Kidney (tissue), 14 donors: ENCODE data around the gene ZNF521. TPM values are rescaled to one million over a fixed set of nuclear protein-coding genes. Genes with fewer than 3 reads are reported as not detected.

Source experiments
- DNase-seq, 5 donors: peaks; one replicate each; pipeline ENCODE4 v3.0.0-alpha.2; 2013 to 2020
- FAIRE-seq: peaks from 2 replicates; lab custom pipeline; 2012; peaks lifted over from hg19 to GRCh38; lab: Jason Lieb, UNC
- H3K27ac ChIP-seq, 2 donors: one replicate each; pipeline ENCODE4 v1.7.0; 2013; ENCODE audit warnings: low read depth in 2 of 2, low read length in 2 of 2, inconsistent platforms in 1 of 2
- H3K27me3 ChIP-seq: one replicate; pipeline ENCODE4 v1.7.1; 2013; ENCODE audit warnings: low read length, inconsistent platforms; ENCODE audit not compliant: control insufficient read depth, insufficient read depth
- H3K36me3 ChIP-seq, 3 donors: one replicate each; pipeline versions ENCODE4 v1.7.0 to v1.7.1; 2013; ENCODE audit warnings: low read length in 3 of 3, control low read depth in 1 of 3, inconsistent platforms in 1 of 3; ENCODE audit not compliant: insufficient read depth in 3 of 3, control insufficient read depth in 2 of 3
- H3K4me1 ChIP-seq, 3 donors: one replicate each; pipeline versions ENCODE4 v1.7.0 to v1.7.1; 2013; ENCODE audit warnings: low read length in 3 of 3, inconsistent platforms in 1 of 3, low read depth in 1 of 3; ENCODE audit not compliant: control insufficient read depth in 2 of 3, insufficient read depth in 2 of 3
- H3K4me3 ChIP-seq, 3 donors: one replicate each; pipeline versions ENCODE4 v1.7.0 to v1.8.1; 2013; ENCODE audit warnings: low read length in 3 of 3, control low read depth in 1 of 3, inconsistent platforms in 1 of 3
- H3K9ac ChIP-seq, 3 donors: one replicate each; pipeline versions ENCODE4 v1.7.0 to v1.7.1; 2013; ENCODE audit warnings: low read length in 3 of 3, control low read depth in 1 of 3, inconsistent platforms in 1 of 3
- H3K9me3 ChIP-seq, 3 donors: one replicate each; pipeline versions ENCODE4 v1.7.0 to v1.7.1; 2013; ENCODE audit warnings: low read length in 3 of 3, control low read depth in 1 of 3, inconsistent platforms in 1 of 3; ENCODE audit not compliant: control insufficient read depth in 2 of 3, insufficient read depth in 1 of 3
- CTCF ChIP-seq: IDR thresholded peaks from 3 replicates; pipeline ENCODE4 v1.5.1; 2012; ENCODE audit warnings: mild to moderate bottlenecking, moderate library complexity, borderline replicate concordance; ENCODE audit not compliant: insufficient read depth; ENCODE audit errors: extremely low read depth
- intact Hi-C: fragments of 100-400 bp; cut with DNase I; formaldehyde crosslinking; loops from one replicate; pipeline ENCODE4 v1.11.1; 2022
- polyA plus RNA-seq: library from polyadenylated mRNA; stranded (reverse); fragments of 350-450 nt; fragmentation: Illumina TruSeq; extraction: RNeasy Lipid Tissue Mini Kit (QIAGEN cat#74804); gene quantifications from one replicate; pipeline ENCODE4 v1.2.3, GENCODE V29; 2014; ENCODE audit warnings: low read depth, low replicate concordance; ENCODE audit not compliant: insufficient read depth
- total RNA-seq: library from RNA; stranded (reverse); fragmentation: NEBNext Ultra II Directional; extraction: Animal tissue kit (Norgen Biotek cat#: 25700); gene quantifications from one replicate; pipeline ENCODE4 v1.2.1, GENCODE V29; 2021
- donor health status: control.
- donor health status: control.
- donor health status: control.
- donor health status: control.
- donor health status: control.
- donor health status: DM: yes; HTN: yes; CAD: no.
- donor health status: Normal renal cell carcinoma (clear cell type).

The ZNF521 gene
- total and polyA plus RNA-seq, 2 donors from 2014 or later: 1.8 to 18.0 TPM

DNA sequence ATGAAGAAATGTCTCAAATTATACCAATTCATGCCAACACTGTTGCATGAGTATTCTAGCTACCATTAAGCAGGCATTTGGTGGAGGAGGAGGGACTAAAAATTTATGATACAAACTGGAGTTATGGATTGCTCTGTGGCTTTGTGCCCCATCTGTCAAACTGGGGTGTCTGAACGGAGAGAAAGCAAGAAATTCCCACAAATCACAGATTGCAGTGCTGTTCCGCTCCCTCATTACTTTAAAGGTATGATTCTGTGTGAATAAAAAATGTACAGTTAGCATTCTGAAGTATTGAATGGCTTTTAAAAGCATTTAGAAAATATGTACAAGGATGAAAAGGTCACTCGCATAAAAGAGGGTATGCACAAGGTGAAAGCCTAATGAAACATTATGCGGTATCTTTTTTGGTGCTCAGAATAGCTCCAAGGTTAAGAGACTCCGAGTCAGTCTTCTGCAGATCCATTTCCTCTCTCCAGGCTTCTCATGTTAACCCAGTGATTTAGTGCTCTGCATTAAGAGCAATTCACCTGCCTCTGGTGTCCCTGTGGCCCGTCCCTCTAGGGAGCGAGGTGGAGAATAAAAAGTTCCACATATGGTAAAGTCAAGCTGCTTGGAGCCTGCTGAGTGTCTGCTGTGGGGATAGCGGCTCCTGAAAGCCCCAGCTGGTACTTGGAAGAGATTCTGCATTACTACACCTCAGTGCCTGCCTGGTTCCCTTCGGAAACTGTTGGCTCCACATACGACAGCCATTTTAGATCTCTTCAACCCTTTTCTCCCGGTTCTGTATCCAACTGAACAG lies 184.2 kb downstream of the ZNF521 start:
- Histone ChIP-seq H3K36me3 (no peaks in the 10 kb centered on the region), H3K27me3 (no peaks in the 10 kb centered on the region), H3K9me3 (no peaks in the 10 kb centered on the region), H3K9ac (no peak overlapping the region), H3K4me3 (no peak overlapping the region), H3K27ac (no peak overlapping the region), H3K4me1 (peaks cover 0 to 6% (median 3%) of the 10 kb centered on the region in 3 donors)
- TF ChIP-seq CTCF: no peak
- no peak for FAIRE-seq
- DNase-seq: peak in 4 of 5 donors; percentile 41 to 66 (median 56)
- intact Hi-C loops: no loop called here

DNA sequence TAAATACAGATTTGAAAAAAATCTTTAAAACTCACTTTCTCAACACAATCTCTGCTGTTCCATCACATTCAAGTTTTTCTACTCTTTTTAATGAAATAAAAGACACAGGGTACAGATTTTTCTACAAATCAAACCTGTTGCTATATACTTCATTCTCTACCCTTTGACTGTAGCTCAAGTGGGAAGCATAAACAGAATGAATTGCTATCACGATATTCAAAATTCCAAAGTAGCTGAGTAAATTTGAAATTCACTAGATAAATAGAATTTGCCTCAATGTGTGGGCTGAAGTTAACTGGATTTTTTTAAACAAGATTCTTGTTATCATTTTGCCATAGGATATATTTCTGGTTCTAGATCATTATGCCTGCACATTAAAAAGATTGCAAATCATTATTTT lies 185.9 kb downstream of the ZNF521 start:
- FAIRE-seq (no peak), DNase-seq (no peak)
- H3K9ac ChIP-seq: no peak overlapping the region
- H3K36me3 ChIP-seq: no peaks in the 10 kb centered on the region
- H3K27me3 ChIP-seq: no peaks in the 10 kb centered on the region
- H3K27ac ChIP-seq: no peak overlapping the region
- TF ChIP-seq CTCF: no peak
- no peaks in the 10 kb centered on the region for H3K9me3 ChIP-seq
- H3K4me1 ChIP-seq: peaks cover 0 to 6% (median 3%) of the 10 kb centered on the region in 3 donors
- intact Hi-C loops: no loop called here
- no peak overlapping the region for H3K4me3 ChIP-seq

- FAIRE-seq (no peak), DNase-seq (peak in 4 of 5 donors; percentile 66 to 88 (median 74))
- no peaks in the 10 kb centered on the region for H3K27me3 ChIP-seq
- intact Hi-C loops: no loop called here
- TF ChIP-seq CTCF: no peak
- H3K9ac ChIP-seq: peak overlapping the region in 2 of 3 donors; percentile 7 to 17
- H3K4me1 ChIP-seq: peaks cover 0 to 6% (median 3%) of the 10 kb centered on the region in 3 donors
- no peak overlapping the region for H3K27ac ChIP-seq
- H3K4me3 ChIP-seq: peak overlapping the region; percentile 8 to 66 (median 53)
- H3K9me3 ChIP-seq: no peaks in the 10 kb centered on the region
- no peaks in the 10 kb centered on the region for H3K36me3 ChIP-seq
Measured at GRCh38 chr18:25164848-25165811, 186.8 kb downstream of the ZNF521 start.
